HFFc6 (cell line): ENCODE data around the gene RBFOX1. TPM values are rescaled to one million over a fixed set of nuclear protein-coding genes. Genes with fewer than 3 reads are reported as not detected.

Source experiments
- DNase-seq: peaks from one replicate; pipeline ENCODE4 v3.0.0-alpha.2; 2018
- H3K27ac Mint-ChIP-seq: 2 replicates; pipeline ENCODE4 v1.8.0; 2020; ENCODE audit warnings: mild to moderate bottlenecking, mixed read lengths
- H3K27me3 Mint-ChIP-seq: 2 replicates; pipeline ENCODE4 v1.8.0; 2021; ENCODE audit warnings: mild to moderate bottlenecking, moderate library complexity, mixed read lengths; ENCODE audit not compliant: insufficient read depth
- H3K36me3 Mint-ChIP-seq: 2 replicates; pipeline ENCODE4 v1.8.0; 2021; ENCODE audit warnings: low read depth, mixed read lengths
- H3K4me1 Mint-ChIP-seq: 2 replicates; pipeline ENCODE4 v1.8.0; 2020; ENCODE audit warnings: low read depth, mixed read lengths
- H3K4me3 Mint-ChIP-seq: 2 replicates; pipeline ENCODE4 v1.8.0; 2020; ENCODE audit warnings: mild to moderate bottlenecking, moderate library complexity, mixed read lengths
- H3K9me3 Mint-ChIP-seq: 2 replicates; pipeline ENCODE4 v1.8.0; 2020; ENCODE audit warnings: mild to moderate bottlenecking, mixed read lengths
- CTCF ChIP-seq: fragments of 200-600 bp; sonication (generic); IDR thresholded peaks from 2 replicates; pipeline ENCODE4 v1.5.0; 2021; ENCODE audit warnings: antibody characterized with exemption, mild to moderate bottlenecking
- total RNA-seq, 6 experiments: library from RNA; stranded (reverse); fragmentation: NEBNext Ultra II Directional; extraction: Animal tissue kit (Norgen Biotek cat#: 25700); gene quantifications; 2 replicates in 1 of 6; 3 replicates in 5 of 6; pipeline ENCODE4 v1.2.3, GENCODE V29; 2021

Gene RBFOX1
- total RNA-seq, 6 experiments from 2014 or later, result not detected

DNA sequence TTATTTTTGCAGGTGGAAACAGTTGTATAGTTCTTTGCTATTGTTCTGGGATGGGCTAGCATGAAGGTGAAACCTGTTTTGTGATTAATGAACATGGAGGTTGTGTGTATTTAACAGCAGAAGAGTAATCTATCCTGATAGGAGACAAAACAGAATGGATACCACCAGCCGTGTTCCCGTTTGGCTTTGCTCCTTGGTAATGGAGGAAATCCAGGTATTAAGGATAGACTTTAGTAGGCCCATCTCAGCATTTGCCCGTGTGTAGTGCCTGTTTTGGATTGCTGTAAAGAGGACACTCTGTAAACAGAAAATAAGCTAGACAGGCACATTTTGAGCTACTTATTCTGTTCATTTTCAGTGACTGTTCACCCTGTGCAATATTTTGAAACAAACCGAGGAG, 215.1 kb downstream of the RBFOX1 start:
- peaks cover 2% of the 10 kb centered on the region for H3K27me3 Mint-ChIP-seq
- H3K36me3 Mint-ChIP-seq, result 0 out of 2 replicates have a peak, but pooled peaks cover 6% of the 10 kb centered on the region
- H3K9me3 Mint-ChIP-seq, result peaks cover 44% of the 10 kb centered on the region
- H3K4me1 Mint-ChIP-seq, result no peaks in the 10 kb centered on the region
- H3K4me3 Mint-ChIP-seq, result no peak overlapping the region
- H3K27ac Mint-ChIP-seq, result no peak overlapping the region
- DNase-seq, result no peak
- TF ChIP-seq CTCF, result no peak

DNA sequence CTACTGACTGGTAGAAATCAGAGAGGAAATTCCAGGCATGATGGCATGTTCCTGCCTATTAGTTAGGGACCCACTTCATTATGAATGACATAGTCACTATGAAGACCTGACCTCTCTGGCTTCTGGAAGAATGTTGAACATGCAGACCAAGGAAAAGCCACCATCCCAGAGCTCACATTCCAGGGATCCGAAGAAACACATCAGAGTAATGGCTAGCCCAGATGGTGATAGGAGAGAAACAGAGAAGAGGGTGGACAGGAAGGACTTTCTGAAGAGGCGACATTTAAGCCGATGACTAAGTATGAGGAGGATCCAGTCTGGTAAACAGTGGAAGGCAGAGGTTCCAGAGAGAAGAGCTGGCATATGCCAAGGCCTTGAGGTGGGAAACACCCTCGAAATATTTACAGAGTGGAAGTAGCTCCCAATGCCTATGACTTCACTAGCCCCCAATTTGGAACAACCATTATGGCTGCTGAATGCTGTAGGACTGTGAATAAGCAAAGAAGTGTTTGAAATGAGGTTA, 216.2 kb downstream of the RBFOX1 start:
- no peak overlapping the region for H3K27ac Mint-ChIP-seq
- no peak for DNase-seq
- H3K9me3 Mint-ChIP-seq, result peaks cover 43% of the 10 kb centered on the region
- no peaks in the 10 kb centered on the region for H3K4me1 Mint-ChIP-seq
- no peak overlapping the region for H3K4me3 Mint-ChIP-seq
- peaks cover 2% of the 10 kb centered on the region for H3K27me3 Mint-ChIP-seq
- TF ChIP-seq CTCF, result no peak
- H3K36me3 Mint-ChIP-seq, result 0 out of 2 replicates have a peak, but pooled peaks cover 6% of the 10 kb centered on the region

DNA sequence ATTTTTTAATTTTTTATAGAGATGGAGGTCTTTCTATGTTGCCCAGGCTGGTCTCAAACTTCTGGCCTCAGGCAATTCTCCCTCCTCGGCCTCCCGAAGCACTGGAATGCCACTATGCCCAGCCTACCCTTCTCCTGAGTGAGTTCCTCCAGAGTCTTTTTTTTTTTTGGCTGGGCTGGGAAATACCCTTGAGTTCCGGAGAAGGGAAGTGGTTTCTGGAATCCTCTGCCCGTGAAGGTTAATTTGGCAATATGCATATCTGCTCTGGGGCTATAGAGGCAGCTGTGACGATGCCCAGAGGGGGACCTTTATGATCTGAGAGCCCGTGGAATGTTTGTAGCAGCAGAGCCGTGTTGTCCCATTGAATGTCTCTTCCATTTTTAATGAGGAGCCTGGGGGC, 217.5 kb downstream of the RBFOX1 start:
- Mint-ChIP-seq H3K36me3 (no peaks in the 10 kb centered on the region), H3K4me1 (no peaks in the 10 kb centered on the region), H3K9me3 (peaks cover 36% of the 10 kb centered on the region), H3K27me3 (peaks cover 2% of the 10 kb centered on the region), H3K27ac (no peak overlapping the region), H3K4me3 (no peak overlapping the region)
- TF ChIP-seq CTCF, result no peak
- DNase-seq, result no peak

DNA sequence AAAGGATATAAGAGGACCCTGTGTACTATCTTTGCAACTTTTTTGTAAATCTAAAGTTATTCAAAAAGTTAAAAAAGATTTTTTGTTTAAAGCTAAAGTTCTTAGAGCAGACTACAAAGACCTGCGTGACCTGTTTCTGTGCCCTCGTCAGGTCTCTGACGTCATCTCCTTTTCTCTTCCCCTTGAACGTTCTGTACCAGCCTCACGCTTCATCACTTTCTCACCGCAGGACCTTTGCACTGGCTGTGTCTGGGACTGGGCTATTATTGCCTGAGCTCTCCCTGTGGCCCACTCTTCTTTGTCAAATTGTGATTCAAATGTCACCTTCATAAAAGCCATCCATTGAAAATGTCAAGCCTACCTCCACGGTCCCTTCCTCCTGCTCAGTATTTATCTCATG, 222.8 kb downstream of the RBFOX1 start:
- Mint-ChIP-seq H3K27me3 (no peaks in the 10 kb centered on the region; the same call in 1 of the 2 replicates), H3K27ac (no peak overlapping the region), H3K4me1 (no peaks in the 10 kb centered on the region), H3K4me3 (no peak overlapping the region), H3K36me3 (0 out of 2 replicates have a peak, but pooled peaks cover 6% of the 10 kb centered on the region), H3K9me3 (peaks cover 41% of the 10 kb centered on the region)
- TF ChIP-seq CTCF, result no peak
- no peak for DNase-seq

GRCh38 chr16:7561908-7562405, 229.3 kb downstream of the RBFOX1 start:
- no peak overlapping the region for H3K4me3 Mint-ChIP-seq
- no peaks in the 10 kb centered on the region for H3K4me1 Mint-ChIP-seq
- no peak for TF ChIP-seq CTCF
- DNase-seq, result no peak
- H3K27ac Mint-ChIP-seq, result no peak overlapping the region
- 0 out of 2 replicates have a peak, but pooled peaks cover 4% of the 10 kb centered on the region for H3K36me3 Mint-ChIP-seq
- H3K9me3 Mint-ChIP-seq, result peaks cover 40% of the 10 kb centered on the region
- H3K27me3 Mint-ChIP-seq, result no peaks in the 10 kb centered on the region; the same call in 1 of the 2 replicates
